T-helper 2 cell treated with Interferon-gamma antibody and Interleukin-4, amounts not matched to agents 100 ng/mL and 5 ng/mL, for 36 hours (primary cell): ENCODE results near the gene DGCR2. TPM values are rescaled to one million over a fixed set of nuclear protein-coding genes. Genes with fewer than 3 reads are reported as not detected.
"Not testable (repeated sequence)": the region's sequence is repeated elsewhere in the genome, so short reads cannot be mapped to it uniquely, and the experiment has no call there.

ENCODE experiments used
- intact Hi-C: fragments of 100-400 bp; cut with micrococcal nuclease; formaldehyde crosslinking; loops from one replicate; pipeline ENCODE4 v1.15.1; 2023
- total RNA-seq: library from RNA; stranded (reverse); gene quantifications from 2 replicates; pipeline ENCODE4 v1.2.3, GENCODE V29; 2022

The DGCR2 gene
- total RNA-seq, 1 donor from 2014 or later, result 31.7 TPM

DNA sequence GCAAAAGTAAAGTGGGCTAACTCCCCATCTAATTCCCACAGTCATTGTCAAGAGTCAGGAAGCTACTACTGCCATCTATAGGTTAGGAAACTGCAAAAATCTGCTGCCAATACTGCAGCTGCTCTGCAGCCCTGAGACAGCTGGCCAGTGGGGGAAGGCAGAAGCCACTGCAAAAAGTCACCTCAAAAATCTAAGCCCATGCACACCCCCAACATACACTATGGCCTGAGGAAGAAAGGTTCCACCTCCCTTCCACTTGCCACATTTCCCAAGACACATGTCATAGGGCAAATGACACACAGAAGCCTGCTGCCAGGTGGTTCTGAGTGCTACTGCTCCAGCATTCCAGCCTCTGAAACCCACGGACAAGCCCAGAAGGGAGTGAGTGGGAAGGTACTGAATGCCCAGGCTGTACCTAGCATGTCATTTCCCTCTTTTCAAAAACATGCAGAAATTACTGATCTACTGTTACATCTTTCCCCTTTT, 36.9 kb downstream of the DGCR2 start:
- intact Hi-C loops, result no loop called here

DNA sequence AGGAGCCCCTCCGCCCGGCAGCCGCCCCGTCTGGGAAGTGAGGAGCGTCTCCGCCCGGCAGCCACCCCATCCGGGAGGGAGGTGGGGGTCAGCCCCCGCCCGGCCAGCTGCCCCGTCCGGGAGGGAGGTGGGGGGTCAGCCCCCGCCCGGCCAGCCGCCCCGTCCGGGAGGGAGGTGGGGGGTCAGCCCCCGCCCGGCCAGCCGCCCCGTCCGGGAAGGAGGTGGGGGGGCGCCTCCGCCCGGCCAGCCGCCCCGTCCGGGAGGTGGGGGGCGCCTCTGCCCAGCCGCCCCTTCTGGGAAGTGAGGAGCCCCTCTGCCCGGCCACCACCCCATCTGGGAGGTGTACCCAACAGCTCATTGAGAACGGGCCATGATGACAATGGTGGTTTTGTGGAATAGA, 37.6 kb downstream of the DGCR2 start:
- intact Hi-C loops, result not testable (repeated sequence)

DNA sequence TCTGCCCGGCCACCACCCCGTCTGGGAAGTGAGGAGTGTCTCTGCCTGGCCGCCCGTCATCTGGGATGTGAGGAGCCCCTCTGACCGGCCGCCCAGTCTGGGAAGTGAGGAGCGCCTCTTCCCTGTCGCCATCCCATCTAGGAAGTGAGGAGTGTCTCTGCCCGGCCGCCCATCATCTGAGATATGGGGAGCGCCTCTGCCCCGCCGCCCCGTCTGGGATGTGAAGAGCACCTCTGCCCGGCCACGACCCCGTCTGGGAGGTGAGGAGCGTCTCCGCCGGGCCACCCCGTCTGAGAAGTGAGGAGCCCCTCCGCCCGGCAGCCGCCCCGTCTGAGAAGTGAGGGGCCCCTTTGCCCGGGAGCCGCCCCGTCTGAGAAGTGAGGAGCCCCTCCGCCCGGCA, 38.1 kb downstream of the DGCR2 start:
- intact Hi-C loops, result not testable (repeated sequence)

DNA sequence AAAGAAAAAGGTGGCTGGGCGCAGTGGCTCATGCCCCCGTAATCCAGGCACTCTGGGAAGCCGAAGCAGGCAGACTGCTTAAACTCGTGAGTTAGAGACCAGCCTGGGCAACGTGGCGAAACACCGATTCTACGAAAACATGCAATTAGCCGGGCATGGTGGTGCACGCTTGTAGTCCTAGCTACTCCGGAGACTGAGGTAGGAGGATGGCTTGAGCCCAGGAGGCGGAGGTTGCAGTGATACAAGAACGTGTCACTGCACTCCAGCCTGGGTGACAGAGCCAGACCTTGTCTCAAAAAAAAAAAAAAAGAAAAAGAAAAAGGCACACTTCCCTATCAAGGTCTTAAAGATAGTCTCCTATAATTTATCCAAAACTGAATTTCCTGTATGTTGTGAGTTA, 39.4 kb downstream of the DGCR2 start:
- intact Hi-C loops, result no loop called here

DNA sequence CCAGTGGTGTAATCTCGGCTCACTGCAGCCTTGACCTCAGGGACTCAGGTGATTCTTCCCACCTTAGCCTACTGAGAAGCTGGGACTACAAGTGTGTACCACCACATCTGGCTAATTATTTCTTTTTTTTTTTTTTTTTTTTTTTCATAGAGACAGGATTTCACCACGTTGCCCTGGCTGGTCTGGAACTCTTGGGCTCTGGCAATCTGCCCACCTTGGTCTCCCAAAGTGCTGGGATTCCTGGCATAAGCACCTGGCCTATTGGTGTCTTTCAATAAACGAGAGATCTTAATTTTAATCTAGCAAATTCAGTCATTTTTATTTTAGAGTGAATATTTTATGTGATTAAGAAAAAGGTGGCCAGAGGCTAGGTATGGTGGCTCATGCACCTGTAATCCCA, 40.1 kb downstream of the DGCR2 start:
- intact Hi-C loops, result no loop called here

DNA sequence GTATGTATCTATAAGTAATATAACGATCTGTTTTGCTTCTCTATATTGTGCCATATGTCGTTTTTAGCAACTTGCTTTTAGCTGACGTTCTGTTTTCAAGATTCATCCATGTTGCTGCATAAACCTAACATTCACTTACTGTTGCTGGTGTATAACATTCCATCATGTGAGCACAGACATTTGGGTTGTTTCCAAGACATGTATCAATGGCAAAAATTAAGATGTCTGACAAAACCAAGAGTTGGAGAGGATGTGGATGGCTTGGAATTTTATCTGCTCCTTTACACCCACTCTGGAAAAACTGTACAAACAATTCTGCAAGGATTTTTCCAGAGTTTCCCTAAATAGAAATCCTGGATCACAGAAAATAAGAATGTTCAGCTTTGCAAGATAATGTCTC, 40.9 kb downstream of the DGCR2 start:
- intact Hi-C loops, result no loop called here

GRCh38 chr22:19080853-19081252, 41.4 kb downstream of the DGCR2 start:
- intact Hi-C loops, result no loop called here

- intact Hi-C loops, result no loop called here
Measured at GRCh38 chr22:19079691-19080090, 42.5 kb downstream of the DGCR2 start.

DNA sequence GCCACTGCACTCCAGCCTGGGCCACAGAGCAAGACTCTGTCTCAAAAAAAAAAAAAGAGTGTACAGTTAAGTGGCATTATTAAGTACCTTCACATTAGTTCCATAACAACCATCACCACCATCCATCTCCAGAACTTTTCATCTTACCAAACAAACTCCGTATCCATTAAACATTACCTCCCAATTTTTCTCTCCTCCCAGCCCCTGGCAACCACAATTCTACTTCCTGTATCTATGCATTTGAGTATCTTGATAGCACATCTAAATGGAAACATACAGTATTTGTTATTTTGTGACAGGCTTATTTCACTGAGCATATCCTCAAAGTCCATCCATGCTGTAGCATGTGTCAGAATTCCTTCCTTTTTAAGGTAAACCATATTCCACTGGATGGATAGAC, 46.8 kb downstream of the DGCR2 start:
- intact Hi-C loops, result no loop called here

GRCh38 chr22:19072853-19073252, 49.4 kb downstream of the DGCR2 start:
- intact Hi-C loops, result not testable (repeated sequence)

DNA sequence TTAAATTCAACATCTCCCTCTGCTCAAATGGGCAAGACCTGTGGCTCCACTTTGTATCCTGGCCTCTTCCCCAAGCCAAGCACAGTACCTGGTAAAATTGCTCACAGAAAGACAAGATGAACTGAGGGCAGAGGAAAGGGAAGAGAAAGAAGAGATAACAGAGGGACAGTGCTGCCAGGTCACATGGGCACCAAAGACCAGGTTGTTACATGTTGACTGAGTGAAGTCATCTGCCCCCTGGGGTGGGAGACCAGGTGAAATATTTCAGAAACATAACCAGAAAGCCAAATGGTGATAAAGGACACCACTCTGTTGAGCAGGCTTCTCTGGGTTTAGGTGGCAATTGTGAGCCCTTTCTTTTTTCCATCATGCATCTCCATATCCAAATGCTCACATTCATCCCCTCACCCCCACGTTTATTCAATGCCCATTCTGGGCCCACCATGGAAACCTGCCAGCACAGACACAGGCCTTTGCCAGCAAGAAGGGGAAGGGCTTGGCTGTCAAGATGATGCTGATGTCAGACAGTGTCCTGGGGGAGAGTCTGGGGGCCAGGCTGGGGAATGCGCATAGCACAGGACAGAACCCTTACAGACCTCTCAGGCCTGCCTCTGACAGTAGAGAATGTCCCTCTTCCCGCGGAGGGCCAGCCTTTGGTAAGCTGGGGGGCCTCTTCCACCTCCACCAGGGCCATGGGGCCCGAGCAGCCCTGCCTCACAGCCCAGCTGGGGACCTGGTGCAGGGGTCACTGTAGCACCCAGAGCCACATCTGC, 51.6 kb downstream of the DGCR2 start:
- intact Hi-C loops, result no loop called here

DNA sequence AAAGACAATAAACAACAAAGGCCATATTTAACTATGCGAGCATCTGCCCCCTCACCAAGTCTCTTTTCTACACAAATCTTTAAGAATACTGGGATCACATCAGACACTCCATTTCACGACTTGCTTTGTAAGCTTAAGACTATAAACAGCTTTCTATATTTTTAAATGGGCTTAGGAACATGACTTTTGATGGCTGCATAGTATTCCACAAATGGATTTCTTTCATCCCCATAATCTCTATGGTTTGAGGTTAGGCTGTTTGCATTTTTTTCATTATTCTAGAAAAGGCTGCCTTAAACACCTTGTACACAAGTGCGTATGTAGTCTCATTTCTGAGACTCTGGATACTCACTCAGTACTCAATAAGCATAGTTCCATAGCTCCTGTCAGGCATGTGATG, 52.8 kb downstream of the DGCR2 start:
- intact Hi-C loops, result no loop called here

DNA sequence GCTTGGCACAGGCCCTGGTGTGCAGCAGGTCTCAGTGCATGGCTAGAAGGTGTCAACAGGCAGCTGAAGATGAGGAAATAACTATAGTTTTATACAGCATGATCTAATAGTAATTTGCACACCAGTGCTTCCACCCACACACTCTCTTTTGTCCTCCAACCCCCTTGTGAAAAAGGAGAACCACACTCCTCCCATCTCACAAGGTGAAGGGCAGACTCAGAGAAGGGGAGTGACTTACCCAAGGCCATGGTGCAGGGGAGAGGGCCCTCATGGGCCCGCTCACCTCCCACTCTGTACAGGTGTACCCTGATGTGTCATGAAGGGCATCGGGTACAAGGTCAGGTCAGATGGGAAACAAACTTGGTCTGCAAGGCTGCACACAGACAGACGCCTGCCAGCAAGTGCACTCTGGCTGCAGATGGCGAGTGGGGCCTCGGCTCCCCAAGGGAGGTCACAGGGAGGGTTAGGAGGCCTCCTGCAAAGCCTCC, 53.4 kb downstream of the DGCR2 start:
- intact Hi-C loops, result no loop called here

DNA sequence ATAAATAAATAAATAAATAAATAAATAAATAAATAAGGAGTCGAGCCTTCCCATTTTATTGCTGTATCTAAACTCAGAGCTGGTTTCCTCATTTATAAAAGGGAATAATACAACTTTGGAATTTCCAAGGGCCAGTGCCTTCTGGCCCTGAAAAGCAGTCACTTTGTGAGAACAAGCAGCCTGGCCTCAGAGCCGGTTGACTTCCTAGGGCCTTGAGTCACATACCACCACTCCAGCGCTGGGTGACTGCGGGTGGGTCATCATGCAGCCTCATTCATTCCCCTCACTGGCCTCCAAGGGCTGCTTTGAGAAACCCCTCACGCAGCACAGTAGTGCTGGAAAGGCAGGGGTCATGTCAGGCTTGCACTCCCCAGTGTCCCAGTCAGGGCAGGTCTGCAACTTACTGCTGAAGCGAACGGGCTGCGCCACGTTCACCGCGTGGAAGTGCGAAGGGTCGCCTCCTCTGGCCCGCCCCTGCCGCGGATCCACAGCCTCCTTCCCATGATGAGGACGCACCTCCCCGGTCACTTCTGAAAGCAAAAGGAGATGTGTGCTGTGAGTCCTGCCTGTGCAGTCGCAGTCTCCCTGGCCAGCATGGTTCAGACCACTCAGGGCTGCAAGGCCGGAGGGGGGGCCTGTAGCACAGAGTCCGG, 54.4 kb downstream of the DGCR2 start:
- intact Hi-C loops, result no loop called here

DNA sequence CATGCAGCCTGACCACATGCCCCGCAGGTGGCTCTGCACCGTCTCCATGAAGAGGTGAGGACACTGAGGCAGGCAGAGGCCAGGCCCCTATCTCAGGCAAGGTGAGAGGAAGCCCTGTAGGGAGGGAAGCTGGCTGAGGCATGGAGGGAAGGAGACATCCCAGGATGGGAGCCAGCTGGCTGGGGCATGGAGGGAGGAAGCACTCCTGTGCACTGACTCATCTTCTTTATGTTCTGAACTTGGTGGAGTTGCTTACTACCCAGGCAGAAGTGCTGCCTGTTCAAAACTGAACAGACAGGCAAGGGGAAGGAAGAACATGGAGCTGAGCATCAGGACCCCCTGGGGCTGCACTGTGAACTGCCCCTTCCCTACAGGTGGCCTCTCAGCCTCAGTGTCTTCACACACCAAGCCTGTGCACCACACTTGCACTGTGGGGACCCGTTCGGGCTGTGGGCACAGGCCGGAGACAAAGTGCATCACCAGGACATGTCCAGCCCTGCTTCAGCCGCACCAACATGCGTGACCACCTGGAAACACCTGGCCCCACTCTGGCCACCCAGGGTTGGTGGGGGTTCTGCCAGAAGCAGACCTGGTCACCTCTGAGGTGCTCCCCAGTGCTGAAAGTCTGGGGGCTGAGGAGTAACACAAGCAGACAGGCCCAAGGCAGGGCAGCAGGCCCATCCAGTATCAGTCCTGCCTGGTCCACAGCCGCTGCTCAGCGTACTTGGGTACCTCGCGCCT, 55.5 kb downstream of the DGCR2 start:
- intact Hi-C loops, result no loop called here

- intact Hi-C loops, result no loop called here
Measured at GRCh38 chr22:19065929-19066328, 56.3 kb downstream of the DGCR2 start.

- intact Hi-C loops, result no loop called here
Measured at GRCh38 chr22:19065298-19065859, 56.8 kb downstream of the DGCR2 start.

DNA sequence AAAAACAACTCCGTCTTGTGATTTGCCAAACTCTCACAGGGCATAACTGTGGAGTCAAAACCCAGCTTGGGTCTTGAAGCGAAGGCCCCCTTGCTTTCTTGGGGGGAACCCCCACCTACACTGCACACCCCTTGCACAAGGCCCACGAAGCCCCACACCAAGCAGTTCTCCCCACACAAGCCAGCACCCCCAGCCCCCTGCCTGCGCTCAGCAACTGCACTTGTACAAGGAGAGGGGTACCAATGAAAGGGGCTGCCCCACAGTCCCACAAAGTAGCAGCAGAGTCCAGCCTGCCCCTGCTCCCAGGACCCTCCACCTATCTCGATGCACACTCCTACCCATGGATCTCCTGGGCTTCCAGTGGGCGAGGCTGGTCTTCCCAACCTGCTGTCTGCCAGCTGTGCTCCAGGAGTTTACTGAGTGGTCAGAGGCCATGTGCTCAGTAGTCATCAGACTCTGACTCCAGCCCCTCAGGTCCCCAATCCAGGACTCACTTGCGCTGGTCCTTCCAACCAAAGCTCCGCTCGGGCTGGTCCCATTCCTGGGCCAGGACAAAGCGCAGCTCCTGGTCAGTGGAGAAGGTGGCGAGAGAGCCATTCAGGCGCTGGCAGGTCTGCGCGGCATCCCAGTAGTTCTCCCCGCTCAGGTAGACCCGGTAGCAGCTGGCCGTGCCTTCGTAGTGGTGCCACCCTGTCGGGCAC, 57.7 kb downstream of the DGCR2 start:
- intact Hi-C loops, result no loop called here

DNA sequence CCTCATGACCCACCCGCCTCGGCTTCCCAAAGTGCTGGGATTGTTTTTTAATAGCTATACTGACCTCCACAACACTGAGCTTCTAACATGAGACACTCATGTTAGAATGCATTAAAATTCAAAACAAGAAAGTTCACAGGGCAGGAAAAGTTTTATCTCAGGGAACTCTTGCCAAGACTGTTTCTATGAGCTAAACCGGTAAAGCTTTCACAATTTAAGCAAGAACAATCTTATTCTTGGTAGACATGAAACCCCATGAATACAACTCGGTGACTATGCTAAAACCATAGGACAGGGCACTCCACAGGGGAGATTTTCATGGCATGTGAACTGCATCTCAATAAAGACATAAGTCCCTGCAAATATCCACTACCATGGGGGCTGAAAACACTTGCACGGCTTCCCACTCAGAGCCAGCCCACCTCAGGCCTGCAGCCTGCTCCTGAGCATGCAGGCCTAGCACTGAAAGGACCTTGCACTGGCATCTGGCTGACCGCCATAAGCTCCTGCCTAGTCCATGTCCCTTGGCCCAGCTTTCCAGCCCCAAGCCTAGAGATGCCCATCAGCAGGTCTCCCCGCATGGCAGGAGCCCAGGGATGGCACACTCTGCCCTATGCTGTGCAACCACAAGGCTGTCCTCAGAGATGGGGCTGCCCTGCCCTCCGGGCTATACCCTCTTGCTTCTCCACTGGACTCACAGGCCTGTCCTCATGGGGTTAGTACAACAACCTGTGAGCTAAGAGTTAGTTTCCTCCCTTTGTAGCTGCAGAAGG, 58.4 kb downstream of the DGCR2 start:
- intact Hi-C loops, result no loop called here

DNA sequence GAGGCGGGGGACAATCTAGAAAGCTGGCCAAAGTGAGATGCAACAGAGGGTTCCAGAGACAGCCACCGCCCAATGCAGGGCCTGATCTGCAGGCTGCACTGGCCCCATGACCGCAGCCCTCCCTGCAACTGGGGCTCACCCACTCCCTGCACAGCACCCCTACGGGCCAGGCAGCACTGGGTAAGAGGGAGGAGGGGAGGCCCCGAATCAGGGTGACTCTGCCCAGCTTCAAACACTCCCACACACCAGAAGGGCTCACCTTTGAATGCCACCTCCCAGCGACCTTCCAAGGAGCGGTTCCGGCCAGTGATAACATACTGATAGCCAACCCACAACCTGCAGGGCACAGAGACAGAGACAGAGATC, 59.3 kb downstream of the DGCR2 start:
- intact Hi-C loops, result no loop called here
